PFSK-1 (cell line): Measurements from ENCODE around the gene USH2A.

Experiments
- REST ChIP-seq, 2 experiments: IDR thresholded peaks; 2 replicates each; pipeline versions ENCODE4 v1.6.1 to v1.8.0; 2011 to 2012; ENCODE audit warnings: low read depth in 2 of 2, low read length in 2 of 2, control low read depth in 1 of 2, inconsistent platforms in 1 of 2, mild to moderate bottlenecking in 1 of 2, moderate library complexity in 1 of 2; ENCODE audit not compliant: insufficient read depth in 1 of 2
- TAF1 ChIP-seq: IDR thresholded peaks from 2 replicates; pipeline ENCODE4 v1.6.1; 2012; ENCODE audit warnings: low read length, control low read depth, borderline replicate concordance; ENCODE audit not compliant: insufficient read depth

- TF ChIP-seq REST (IDR thresholded peaks at IDR 0.05; ENCODE audit: insufficient read depth in 1 of 2, low read depth in 2 of 2, low read length in 2 of 2) (no peak), TAF1 (no peak)
These were observed 9.9 kb upstream of the USH2A start for GRCh38 chr1:216433175-216433574.
